IPS-18c (cell line): ENCODE results near the gene HEY2.
"Not testable (repeated sequence)": the region's sequence is repeated elsewhere in the genome, so short reads cannot be mapped to it uniquely, and the experiment has no call there.

ENCODE experiments used
- H3K4me3 ChIP-seq: 2 replicates; pipeline ENCODE4 v1.7.0; 2013; ENCODE audit warnings: low read depth, mild to moderate bottlenecking, low read length, moderate library complexity; ENCODE audit not compliant: insufficient read depth
- H3K9me3 ChIP-seq: one replicate; pipeline ENCODE4 v1.6.1; 2013; ENCODE audit warnings: mild to moderate bottlenecking, low read length, moderate library complexity; ENCODE audit not compliant: control insufficient read depth, insufficient read depth

The HEY2 gene

DNA sequence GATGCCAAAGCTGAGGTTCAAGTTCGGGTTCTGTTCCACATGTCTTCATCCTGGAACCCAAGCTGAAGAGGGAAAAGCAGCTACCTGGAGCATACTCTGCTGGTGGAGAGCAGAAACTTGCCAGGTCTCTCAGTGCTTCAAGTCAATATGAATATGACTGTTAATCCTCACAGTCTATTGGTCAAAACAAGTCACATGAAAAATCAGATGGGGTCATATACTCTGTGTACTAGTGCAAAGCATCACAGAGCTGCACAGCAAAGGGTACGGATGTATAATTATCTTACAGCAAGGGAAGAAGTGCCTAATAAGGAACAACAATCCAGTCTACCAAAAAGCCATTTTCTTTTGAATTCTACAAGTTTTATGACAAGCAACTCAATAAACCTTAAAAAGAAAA, 53.0 kb downstream of the HEY2 start:
- Histone ChIP-seq H3K9me3 (no peaks in the 10 kb centered on the region), H3K4me3 (no peak overlapping the region)

DNA sequence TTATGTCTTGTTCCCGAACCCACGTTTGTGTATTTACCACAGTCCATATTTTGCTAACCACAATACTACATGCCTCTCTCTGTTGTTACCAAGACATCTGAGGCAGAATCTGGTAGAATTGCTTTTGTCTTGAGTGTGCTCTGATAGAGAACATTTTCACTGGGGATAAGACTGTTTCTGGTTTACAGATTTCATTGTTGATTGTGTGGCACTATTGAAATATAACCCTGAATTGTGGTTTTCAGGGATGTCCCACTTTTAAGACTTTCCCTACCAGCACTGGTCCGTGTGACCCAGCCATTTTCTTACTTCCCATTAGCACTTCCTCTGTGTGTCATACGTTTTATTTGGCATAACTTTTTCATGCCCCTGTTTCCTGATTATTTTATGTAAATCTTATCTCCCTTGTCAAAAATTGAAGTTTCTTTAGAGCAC, 53.5 kb downstream of the HEY2 start:
- Histone ChIP-seq H3K4me3 (no peak overlapping the region), H3K9me3 (no peaks in the 10 kb centered on the region)

DNA sequence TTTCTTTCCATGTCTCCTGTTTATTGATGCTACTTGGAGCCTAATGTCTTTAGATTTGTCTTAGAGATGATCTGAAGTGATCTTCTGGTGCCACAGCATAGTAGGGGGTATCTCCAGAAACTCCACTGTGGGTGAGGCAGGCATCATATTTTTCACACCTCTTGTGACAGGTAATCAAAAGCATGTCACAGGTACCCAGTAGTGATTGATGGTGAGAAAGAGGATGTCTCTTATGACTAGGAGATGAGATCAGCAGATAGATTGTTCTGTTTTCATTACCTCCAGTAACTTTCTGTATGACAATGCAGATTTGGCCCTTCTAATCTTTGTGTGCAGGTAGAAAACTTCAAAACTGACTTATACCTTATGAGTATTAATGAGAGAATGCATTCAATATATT, 54.8 kb downstream of the HEY2 start:
- Histone ChIP-seq H3K4me3 (no peak overlapping the region), H3K9me3 (no peaks in the 10 kb centered on the region)

DNA sequence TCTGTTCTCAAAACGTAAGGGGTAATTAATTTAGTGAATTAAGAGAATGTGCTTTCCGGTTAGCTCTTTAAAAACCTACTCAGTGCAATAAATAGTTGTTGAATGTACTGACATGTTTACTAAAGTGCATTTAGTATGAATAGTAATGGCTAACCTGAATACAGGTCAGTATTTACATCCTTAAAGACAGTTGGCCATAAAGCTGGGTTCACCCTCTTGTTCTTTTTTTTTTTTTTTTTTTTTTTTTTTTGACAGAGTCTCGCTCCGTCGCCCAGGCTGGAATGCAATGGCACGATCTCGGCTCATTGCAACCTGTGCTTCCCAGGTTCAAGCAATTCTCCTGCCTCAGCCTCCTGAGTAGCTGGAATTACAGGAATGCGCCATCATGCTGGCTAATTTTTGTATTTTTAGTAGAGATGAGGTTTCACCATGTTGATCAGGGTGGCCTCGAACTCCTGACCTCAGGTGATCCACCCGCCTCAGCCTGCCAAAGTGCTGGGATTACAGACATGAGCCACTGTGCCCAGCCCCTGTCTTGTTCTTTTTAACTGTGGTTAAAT, 55.5 kb downstream of the HEY2 start:
- not testable (repeated sequence) for H3K9me3 ChIP-seq, H3K4me3 ChIP-seq

DNA sequence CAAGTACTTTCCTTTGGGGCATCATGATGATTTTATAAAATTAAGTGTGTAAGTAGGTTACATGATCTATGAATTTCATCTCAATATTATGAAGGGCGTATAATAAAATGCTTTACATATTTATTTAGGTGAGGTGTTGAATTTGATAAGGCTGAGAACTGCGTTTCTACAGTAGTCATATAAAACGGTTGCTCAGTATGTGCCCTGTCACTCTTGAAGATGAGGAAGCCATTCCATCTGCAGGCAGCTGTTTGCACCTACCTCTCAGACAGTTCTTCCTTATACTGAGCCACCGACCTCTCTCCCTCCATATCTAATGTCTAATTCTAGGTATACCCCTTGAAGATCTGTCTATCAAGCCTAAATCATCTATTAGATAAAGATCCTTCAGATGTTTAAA, 57.4 kb downstream of the HEY2 start:
- no peak overlapping the region for H3K4me3 ChIP-seq
- no peaks in the 10 kb centered on the region for H3K9me3 ChIP-seq

DNA sequence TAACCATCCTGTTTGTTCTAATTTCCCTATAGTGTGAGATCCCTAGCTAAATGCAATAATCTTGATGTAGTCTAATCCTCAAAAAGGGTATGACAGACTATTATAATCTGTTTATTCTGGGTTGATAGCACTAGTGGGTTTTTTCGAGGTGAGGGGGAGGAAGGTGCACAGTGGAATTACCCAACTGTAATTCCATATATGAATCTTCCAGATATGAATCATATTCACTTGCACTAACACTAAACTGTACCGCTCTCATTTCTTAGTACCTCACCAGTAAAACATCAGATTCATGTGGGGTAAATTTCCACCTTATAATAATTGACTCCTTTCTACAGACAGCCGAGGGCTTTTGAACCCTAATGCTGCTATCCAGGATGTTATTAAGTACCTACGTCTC, 57.9 kb downstream of the HEY2 start:
- no peaks in the 10 kb centered on the region for H3K9me3 ChIP-seq

DNA sequence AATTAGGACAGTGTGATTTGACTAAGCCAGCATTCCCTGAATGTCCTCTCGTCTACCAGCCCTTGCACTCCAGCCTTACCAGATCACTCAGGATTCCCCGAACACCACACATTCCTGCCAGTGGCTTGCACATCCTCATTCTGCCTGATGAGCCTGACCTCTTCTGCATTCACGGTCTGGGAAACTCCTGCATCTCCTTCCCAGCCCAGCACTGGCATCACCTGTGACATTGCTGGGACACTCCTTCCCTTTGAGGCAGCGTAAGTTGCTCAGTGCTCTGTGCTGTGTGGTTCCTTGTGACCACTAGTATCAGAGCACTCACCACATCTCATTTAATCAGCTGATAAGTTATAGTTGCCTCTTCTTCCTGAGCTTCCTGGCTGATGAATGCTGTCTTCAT, 58.6 kb downstream of the HEY2 start:
- Histone ChIP-seq H3K9me3 (no peaks in the 10 kb centered on the region), H3K4me3 (no peak overlapping the region)

More for the DNA sequence above, 57.9 kb downstream of the HEY2 start:
- H3K4me3 ChIP-seq: no peak overlapping the region

- no peaks in the 10 kb centered on the region for H3K9me3 ChIP-seq
Measured at GRCh38 chr6:125808591-125808990, 59.2 kb downstream of the HEY2 start.

GRCh38 chr6:125809570-125810170, 60.2 kb downstream of the HEY2 start:
- no peak overlapping the region for H3K4me3 ChIP-seq
- no peaks in the 10 kb centered on the region for H3K9me3 ChIP-seq

More at GRCh38 chr6:125808591-125808990, 59.2 kb downstream of the HEY2 start:
- H3K4me3 ChIP-seq: no peak overlapping the region

GRCh38 chr6:125810445-125810844, 61.0 kb downstream of the HEY2 start:
- Histone ChIP-seq H3K4me3 (no peak overlapping the region), H3K9me3 (no peaks in the 10 kb centered on the region)
